Brain microvascular endothelial cell (primary cell): Measurements from ENCODE around the gene AUNIP.

ENCODE experiments used
- DNase-seq: peaks from one replicate; pipeline ENCODE4 v3.0.0-alpha.2; 2020
- H3K27ac ChIP-seq: fragments of 250-450 bp; sonication (Bioruptor Pico); 2 replicates; pipeline ENCODE4 v1.5.1; 2020; ENCODE audit warnings: mild to moderate bottlenecking, moderate library complexity
- H3K27me3 ChIP-seq: fragments of 250-450 bp; sonication (Bioruptor Pico); replicated peaks from 2 replicates; pipeline ENCODE4 v1.5.1; 2020; ENCODE audit warnings: mild to moderate bottlenecking
- H3K36me3 ChIP-seq: fragments of 250-450 bp; sonication (Bioruptor Pico); replicated peaks from 2 replicates; pipeline ENCODE4 v1.5.1; 2020; ENCODE audit warnings: mild to moderate bottlenecking
- H3K4me3 ChIP-seq: 2 replicates; pipeline ENCODE4 v1.5.1; 2011; ENCODE audit warnings: low read depth, mild to moderate bottlenecking, control low read depth, low read length, moderate library complexity
- in situ Hi-C: cut with HindIII; loops from 2 replicates; pipeline ENCODE4 v1.10.0; 2017; ENCODE audit warnings: low sequenced_read_pairs, low pct_ligation_motif_present
- TF ChIP-seq, protein P1 (sequence below): IDR thresholded peaks from 2 replicates; pipeline ENCODE4 v1.5.1; 2011; ENCODE audit warnings: low read depth, mild to moderate bottlenecking, moderate library complexity, low read length, control low read depth, inconsistent platforms; ENCODE audit errors: missing control alignments

AUNIP gene

DNA sequence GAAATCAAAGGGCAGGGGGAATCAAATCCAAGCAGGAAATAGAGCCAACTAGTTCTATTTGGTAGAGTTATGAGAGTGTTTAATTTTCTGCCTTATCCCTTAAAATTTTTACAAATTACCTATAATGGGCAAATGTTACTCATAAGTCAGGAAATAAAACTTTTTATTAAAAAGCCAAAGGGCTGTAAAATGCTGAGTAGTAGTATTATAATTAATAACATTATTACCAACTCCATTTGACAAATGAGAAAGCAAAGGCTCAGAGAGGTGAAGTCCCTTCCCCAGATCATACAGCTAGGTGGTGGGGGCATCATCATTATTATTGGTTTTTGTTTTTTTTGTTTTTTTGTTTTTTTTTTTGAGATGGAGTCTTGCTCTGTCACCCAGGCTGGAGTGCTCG, 55.9 kb downstream of the AUNIP start:
- Histone ChIP-seq H3K27me3 (no peaks in the 10 kb centered on the region), H3K36me3 (peaks cover 4% of the 10 kb centered on the region), H3K27ac (no peak overlapping the region), H3K4me3 (no peak overlapping the region)
- in situ Hi-C loops = no loop called here
- no peak for DNase-seq
- TF ChIP-seq, protein P1, sequence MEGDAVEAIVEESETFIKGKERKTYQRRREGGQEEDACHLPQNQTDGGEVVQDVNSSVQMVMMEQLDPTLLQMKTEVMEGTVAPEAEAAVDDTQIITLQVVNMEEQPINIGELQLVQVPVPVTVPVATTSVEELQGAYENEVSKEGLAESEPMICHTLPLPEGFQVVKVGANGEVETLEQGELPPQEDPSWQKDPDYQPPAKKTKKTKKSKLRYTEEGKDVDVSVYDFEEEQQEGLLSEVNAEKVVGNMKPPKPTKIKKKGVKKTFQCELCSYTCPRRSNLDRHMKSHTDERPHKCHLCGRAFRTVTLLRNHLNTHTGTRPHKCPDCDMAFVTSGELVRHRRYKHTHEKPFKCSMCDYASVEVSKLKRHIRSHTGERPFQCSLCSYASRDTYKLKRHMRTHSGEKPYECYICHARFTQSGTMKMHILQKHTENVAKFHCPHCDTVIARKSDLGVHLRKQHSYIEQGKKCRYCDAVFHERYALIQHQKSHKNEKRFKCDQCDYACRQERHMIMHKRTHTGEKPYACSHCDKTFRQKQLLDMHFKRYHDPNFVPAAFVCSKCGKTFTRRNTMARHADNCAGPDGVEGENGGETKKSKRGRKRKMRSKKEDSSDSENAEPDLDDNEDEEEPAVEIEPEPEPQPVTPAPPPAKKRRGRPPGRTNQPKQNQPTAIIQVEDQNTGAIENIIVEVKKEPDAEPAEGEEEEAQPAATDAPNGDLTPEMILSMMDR = no peak

DNA sequence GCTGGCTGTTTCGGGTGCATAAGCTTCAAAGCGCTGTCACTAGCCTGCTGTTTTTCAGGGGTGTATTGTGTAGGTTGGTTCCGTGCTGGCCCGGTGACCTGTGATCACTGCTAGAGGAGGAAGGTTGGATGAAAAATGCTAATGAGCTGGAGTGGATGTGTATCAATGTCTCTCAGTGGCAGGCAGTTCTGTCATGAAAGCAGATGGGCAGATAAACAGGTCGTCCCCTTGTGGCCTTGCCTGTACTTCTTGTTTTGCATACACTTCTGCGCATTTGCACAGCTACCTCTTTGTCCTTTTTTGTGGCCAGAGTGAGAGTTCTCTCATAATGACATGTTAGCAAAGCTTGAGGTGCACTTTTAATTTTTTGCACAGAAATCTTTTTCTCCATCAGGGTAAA, 56.3 kb downstream of the AUNIP start:
- in situ Hi-C loops = no loop called here
- no peak overlapping the region for H3K4me3 ChIP-seq
- no peak for DNase-seq
- peaks cover 3% of the 10 kb centered on the region for H3K36me3 ChIP-seq
- H3K27me3 ChIP-seq = no peaks in the 10 kb centered on the region
- TF ChIP-seq, protein P1 = no peak
- no peak overlapping the region for H3K27ac ChIP-seq

DNA sequence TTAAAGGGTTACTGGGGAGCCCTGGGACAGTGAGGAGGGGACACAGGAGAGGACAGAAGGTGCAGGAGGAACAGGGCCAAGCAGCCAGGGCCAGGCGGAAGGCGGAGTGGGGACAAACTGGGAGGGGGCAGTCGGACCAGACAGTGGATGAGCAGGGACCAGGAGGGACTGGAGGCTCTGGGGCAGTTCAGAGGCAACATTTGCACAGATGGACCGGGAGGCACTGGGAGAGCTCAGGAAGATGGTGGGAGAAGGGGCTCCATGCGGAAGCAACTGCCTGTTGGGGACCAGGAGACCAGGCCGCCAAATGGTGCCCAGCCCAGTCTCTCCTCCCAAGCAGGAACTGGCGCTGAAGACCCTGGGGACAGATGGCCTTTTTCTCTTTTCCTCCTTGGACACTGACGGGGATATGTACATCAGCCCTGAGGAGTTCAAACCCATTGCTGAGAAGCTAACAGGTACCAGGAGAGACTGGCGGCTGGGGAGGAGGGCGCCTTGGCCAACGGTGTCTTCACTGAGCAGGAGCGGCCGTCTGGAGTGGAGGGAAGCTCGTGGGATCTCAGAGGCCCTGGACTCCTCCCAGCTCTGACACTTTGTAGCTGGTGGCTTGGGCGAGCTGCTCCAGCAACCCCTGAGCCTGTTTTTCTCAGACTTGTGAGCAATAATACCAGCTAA, 58.4 kb downstream of the AUNIP start:
- Histone ChIP-seq H3K27me3 (no peaks in the 10 kb centered on the region), H3K4me3 (peak overlapping the region; percentile 63), H3K36me3 (peaks cover 3% of the 10 kb centered on the region), H3K27ac (no peak overlapping the region)
- TF ChIP-seq, protein P1 = no peak
- DNase-seq = no peak
- in situ Hi-C loops = no loop called here

DNA sequence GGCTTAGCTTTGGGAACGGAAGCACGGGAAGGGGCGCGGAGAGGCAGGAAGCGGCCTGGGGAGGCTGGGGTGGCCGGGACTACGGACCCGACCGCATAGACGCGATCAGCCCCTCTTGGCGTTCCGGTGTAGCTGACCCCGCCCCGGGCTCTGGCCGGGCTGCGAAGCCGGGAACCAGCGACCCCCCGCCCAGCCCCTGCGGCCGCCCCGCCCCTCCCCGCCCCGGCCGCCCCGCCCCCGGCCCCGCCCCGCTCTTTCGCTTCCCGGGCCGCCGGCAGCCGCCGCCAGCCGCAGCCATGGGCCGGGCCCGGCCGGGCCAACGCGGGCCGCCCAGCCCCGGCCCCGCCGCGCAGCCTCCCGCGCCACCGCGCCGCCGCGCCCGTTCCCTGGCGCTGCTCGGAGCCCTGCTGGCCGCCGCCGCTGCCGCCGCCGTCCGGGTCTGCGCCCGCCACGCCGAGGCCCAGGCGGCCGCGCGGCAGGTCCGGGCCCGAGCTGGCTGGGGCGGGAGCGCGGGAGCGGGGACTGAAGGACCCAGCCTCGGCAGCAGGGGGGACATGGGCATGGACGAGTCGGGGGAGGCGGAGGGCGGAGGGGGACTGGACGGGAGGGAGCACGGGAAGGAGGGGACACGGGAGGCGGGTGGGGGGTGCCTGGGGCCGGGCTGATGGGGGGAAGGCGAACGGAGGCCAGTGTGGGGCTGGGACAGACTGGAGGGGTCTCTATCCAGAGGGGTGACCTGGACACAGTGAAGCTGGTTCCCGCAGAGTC, 59.1 kb downstream of the AUNIP start, which contains the start of gene SELENON:
SELENON (plus strand) TSS at position 259 of the 768 bp plus-strand sequence; CDS start at position 297, 38 bp downstream.
- no peak within 1 kb of the TSS for H3K27ac ChIP-seq
- H3K27me3 ChIP-seq = no peaks in the 10 kb centered on the region
- in situ Hi-C loops = loop anchor here (25.0 kb wide), 1 partner anchor 188 kb away; the partner anchor contains the start of gene MAN1C1
- peaks cover under 1% of the 10 kb centered on the region for H3K36me3 ChIP-seq
- peak within 1 kb of the TSS; percentile 63 for H3K4me3 ChIP-seq
- TF ChIP-seq, protein P1 = no peak
- DNase-seq = no peak

DNA sequence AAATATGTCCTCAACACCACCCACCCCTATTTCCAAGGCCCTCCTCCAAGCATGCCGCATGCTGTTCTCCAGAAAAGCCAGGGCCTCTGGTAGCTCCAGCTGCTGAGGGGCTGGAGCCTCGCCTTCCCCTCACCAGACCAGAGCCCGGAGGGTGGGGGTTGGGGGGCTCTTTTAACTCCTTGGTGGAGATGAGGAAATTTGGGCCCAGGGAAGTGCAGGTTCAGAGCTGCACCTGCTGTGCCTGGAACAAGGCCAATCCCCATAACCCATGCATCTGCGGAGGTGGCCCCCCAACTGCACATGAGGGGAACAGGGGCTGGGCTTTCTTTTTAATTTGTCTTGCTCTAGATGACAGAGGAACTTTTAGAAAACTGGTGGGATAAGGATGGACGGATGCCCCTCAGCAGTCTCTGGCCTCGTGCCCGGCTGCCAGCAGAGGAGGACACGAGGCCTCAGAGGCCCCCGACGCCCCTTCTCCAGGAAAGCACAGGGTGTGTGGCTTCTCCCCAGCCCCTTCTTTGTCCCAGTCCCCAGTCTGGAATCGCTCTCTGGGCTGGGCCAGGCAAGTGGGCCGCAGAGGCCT, 59.8 kb downstream of the AUNIP start:
- H3K27ac ChIP-seq = no peak overlapping the region
- H3K4me3 ChIP-seq = peak overlapping the region; percentile 57
- H3K27me3 ChIP-seq = no peaks in the 10 kb centered on the region
- no peak for DNase-seq
- in situ Hi-C loops = loop anchor here (25.0 kb wide), 1 partner anchor 187 kb away; the partner anchor contains the start of gene MAN1C1
- no peaks in the 10 kb centered on the region for H3K36me3 ChIP-seq
- TF ChIP-seq, protein P1 = no peak
